Hepatic stellate cell (primary cell): ENCODE measurements around the gene KCTD15.

ENCODE experiments used
- DNase-seq: peaks from one replicate; pipeline ENCODE4 v3.0.0; 2011; ENCODE audit warnings: low spot score

The KCTD15 gene

DNA sequence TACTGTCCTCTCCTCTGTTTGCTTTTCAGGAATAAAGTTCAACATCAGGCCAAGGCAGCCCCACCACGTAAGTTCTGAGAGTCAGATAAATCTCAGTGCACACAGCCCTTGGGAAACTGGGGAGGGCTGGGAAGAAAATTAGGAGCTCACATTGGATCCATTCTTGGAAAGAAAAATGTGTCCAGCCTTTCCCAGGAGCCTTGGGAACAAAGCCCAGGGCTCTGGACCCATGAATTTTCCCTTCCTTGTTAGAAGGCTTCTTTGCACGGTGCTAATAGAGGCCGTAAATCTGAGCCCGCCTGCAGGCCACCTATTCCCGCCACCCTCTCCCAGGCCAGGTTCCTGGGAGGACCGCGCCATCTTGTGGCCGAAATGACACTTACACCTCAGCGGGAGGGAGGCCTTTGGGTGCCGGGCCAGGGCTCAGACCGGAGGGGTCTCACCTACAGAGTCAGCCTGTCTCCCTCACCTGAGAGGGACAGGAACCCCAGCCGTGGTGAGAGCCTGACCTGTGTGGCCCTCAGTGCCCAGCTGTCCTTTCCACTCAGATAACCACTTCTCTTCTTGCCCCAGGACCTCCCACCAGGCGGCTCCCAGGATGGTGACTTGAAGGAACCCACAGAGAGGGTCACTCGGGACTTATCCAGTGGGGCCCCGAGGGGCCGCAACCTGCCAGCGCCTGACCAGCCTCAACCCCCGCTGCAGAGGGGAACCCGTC is 25.1 kb upstream of the KCTD15 start:
- peak; percentile 82 for DNase-seq

DNA sequence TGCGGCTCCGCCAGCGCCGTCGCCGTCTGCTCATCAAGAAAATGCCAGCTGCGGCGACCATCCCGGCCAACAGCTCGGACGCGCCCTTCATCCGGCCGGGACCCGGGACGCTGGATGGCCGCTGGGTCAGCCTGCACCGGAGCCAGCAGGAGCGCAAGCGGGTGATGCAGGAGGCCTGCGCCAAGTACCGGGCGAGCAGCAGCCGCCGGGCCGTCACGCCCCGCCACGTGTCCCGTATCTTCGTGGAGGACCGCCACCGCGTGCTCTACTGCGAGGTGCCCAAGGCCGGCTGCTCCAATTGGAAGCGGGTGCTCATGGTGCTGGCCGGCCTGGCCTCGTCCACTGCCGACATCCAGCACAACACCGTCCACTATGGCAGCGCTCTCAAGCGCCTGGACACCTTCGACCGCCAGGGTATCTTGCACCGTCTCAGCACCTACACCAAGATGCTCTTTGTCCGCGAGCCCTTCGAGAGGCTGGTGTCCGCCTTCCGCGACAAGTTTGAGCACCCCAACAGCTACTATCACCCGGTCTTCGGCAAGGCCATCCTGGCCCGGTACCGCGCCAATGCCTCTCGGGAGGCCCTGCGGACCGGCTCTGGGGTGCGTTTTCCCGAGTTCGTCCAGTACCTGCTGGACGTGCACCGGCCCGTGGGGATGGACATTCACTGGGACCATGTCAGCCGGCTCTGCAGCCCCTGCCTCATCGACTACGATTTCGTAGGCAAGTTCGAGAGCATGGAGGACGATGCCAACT is 24.4 kb upstream of the KCTD15 start:
- DNase-seq: no peak

DNA sequence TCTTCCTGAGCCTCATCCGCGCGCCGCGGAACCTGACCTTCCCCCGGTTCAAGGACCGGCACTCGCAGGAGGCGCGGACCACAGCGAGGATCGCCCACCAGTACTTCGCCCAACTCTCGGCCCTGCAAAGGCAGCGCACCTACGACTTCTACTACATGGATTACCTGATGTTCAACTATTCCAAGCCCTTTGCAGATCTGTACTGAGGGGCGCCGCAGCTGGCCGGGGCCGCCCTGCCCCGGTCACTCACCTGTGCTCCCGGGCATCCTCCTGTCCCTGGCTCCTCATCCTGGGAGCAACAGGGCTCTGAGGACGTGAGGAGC is 23.9 kb upstream of the KCTD15 start:
- no peak for DNase-seq

DNA sequence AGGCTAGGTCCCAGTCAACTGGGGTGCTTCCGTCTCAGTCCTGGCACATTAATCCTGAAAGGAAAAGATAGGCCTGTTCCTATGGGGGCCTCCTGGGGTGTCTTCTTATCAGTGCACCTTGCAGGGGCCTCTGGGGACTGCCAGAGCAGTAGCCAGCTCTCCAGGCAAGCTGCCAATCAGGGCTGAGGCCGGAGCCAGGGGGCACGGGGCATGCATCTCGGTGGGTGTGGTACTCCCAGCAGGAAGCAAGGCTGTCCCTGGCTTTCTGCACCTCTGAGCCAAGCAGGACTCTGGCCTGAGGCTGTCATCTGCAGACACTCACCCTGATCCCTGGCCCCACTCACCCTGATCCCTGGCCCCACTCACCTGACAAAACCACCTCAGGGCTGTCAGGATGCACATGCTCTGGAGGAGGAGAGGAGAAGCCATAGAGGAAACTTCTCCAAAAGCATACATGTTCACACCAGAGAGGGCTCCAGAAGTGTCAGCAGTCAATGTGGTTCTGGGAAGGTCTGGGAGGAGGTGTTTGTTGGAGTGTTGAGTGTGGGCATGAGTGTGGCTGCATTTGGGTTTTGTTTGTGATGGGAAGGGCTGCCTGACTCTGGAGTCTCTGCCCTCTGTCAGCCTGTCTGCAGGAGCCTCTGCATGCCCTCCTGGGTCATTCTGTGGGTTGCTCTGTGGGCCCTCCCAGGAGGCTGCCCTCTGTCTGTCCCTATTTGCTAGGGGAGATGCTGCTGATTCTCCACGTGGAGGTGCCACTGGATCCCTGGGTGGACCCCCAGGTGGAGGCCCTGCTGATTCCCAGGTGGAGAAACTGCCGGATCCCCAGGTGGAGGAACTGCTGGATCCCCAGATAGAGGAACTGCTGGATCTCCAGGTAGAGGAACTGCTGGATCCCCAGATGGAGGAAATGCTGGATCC is 22.7 kb upstream of the KCTD15 start:
- no peak for DNase-seq

DNA sequence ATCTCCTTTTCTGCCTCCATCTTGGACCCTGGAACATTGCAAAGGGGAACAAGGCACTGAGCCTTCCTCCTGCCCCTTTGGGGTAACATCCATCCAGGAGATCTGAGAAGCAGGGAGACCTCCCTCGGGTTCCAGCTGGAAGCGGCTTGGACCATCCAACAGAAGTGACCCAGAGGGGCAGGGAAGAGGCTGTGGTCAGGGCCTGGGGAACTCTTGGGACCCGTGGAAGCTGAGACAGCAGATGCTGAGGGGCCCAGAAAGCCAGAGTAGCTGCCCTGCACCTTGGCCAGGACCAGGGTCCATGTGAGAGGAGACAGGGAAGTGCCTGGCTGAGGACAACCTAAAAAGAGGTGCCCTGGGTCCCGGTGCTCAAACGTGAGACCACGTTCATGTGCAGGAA is 21.9 kb upstream of the KCTD15 start:
- no peak for DNase-seq

DNA sequence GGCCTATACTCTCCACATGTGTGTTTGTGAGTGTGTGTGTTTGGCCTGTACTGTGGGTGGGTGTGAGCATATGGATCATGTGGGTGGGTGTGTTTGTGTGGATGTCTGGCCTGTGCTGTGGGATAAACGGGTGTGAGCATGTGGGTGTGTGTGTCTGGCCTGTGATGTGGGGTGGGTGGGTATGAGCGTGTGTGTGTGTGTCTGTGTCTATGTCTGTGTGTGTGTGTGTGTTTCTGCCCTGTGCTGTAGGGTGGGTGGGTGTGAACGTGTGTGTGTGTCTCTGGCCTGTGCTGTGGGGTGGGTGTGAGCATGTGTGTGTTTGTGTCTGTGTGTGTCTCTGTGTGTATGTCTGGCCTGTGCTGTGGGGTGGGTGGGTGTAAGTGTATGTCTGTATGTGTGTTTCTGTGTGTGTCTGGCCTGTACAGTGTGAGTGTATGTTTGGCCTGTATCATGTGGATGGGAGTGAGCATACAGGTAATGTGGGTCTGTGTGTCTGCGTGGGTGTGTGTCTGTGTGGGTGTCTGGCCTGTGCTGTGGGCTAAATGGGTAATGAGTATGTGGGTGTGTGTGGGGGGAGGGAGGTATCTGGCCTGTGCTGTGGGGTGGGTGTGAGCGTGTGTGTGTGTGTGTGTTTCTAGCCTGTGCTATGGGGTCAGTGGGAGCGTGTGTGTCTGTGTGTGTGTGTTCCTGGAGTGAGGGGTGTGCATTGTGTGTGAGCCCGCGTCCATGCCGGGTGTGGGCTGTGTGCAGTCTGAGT is 20.8 kb upstream of the KCTD15 start:
- DNase-seq: no peak

DNA sequence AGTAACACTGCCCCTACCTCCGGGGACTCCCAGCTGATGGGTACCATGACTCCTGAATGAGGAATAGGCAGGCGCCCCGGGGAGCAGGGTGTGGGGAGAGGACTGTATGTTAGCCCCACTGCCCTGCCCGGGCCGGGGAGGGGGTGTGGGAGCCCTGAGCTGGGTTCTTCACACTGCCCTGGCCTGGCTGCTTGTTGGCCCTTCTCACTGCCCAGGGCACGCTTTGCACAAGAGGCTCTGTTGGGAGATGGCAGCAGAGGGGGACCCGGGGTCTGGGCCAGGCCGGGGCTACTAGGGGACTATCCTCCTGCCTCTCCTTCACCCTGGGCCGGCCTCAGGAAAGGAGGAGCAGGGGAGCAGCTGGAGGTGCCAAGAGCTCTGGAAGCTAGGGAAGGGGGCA is 19.3 kb upstream of the KCTD15 start:
- DNase-seq: no peak

DNA sequence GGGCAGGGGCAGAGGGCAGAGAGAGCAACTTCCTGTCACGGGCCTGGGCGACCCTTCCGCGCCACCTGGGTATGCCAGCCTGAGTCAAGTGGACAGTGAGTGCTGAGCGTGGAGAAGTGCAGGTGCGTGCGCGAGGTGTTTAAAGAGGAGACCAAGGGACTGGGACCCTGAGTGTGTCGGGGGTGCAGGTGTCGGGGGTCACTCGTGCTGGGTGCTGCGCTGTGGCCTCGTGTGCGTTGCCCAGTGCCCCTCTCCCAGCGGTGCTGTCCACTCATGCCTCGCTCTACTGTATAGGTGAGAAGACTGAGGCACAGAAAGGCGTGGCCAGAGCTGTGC is 18.9 kb upstream of the KCTD15 start:
- DNase-seq: no peak

DNA sequence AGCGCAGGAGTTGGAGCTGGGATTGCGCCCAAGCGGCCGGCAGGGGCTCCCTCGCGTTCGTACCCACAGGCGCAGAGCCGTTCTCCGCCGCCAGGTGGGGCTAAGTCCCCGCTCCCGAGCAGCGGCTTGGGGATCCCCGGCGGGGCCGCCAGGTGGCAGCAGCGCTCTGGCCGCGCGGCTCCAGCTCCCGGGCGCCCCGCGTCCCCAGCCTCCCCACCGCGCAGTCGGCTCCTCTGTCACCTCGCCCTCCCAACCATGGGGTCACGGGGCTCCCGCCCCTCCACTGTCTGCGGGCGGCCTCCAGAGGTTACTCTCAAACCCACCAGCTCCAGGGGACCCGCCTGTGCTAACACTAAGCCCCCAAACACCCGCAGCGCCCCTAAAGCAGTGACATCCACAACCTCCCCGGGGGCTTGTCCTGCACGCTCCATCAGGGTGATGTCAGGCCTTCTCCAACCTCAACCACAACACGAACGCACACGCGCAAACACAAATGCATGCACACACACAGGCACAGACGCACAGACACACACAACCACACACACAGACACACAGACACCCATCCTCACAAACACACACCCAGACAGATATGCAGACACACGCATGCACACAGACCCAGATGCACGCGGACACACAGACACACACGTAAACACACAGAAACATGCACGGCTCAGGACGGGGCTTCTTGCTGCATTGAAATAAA is 18.4 kb upstream of the KCTD15 start:
- DNase-seq: peak; percentile 93

DNA sequence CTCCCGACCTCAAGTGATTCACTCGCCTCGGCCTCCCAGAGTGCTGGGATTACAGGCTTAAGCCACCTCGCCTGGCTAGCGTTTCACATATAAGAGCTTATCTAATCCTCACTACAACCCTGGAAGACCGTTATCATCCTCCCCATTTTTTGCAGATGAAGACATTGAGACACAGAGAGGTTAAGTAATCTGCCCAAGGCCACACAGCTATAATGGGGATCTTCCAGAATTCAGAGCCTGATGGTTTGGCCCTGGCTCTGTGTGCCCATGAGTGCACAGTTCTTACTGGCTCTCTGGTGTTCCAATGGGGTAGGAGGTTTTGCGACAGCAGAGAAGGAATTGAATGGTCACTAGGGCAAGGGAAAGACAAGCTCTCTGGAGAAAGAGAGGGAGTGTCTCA is 16.8 kb upstream of the KCTD15 start:
- DNase-seq: no peak

DNA sequence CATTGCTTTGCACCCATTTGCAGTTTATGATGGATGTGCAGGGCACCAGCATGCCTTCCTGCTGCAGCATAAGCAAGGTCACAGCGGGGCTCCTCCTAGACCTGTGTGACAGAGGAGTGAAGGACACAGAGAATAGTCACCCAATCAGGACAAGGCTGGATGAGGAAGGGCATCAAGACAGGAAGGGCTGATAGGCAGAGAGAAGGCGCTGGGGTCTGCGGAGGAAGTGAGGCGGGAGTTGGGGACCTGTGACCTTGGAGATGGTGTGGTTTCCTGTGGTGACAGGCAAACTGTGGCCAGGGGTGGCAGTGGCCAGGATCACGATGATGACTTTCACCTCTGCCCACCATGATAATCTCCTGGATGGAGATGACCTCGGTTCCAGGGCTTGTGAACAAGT is 16.4 kb upstream of the KCTD15 start:
- no peak for DNase-seq

DNA sequence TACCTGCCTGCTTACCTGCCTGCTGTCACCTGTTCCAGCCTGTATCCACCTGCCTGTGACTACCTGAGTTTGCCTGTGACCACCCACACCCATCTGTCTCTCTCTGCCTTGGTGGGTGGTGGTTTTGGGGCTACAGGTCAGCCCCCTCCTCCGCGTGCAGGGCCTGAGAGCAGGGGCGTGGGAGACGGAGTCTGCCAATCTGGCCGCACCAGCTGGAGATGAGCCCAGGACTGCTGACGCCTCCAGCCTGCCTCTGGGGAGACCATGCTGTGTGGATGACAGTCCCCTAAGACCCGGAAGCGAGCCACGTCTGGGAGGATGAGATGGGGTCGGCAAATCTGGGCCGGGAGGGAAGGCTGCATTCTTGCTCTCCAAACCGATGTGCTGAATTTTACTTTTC is 15.9 kb upstream of the KCTD15 start:
- DNase-seq: no peak

DNA sequence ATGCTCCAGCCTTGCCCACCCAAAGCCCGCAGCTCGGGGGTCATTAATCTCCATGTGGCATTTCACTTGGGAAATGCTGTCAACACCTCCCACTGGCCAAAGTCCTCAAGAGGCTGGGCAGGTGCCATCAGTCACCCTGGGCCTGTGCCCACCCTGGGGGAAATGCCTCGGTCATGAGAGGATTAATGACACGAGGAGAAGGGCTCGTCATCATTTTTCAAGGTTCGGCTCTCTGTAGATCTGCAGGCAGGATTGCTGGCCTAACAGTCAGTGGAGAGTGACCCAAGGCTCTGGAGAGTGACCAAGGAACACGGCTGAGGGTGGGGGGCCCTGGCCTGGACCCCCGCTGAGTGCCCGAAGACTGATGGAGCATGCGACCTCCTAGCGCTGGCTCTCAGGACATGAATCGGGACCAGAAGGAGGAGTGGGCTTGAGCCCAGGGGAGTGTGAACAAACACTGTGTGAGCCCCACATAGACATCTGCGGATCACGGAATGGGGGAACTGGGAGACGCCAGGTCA is 15.2 kb upstream of the KCTD15 start:
- DNase-seq: no peak

DNA sequence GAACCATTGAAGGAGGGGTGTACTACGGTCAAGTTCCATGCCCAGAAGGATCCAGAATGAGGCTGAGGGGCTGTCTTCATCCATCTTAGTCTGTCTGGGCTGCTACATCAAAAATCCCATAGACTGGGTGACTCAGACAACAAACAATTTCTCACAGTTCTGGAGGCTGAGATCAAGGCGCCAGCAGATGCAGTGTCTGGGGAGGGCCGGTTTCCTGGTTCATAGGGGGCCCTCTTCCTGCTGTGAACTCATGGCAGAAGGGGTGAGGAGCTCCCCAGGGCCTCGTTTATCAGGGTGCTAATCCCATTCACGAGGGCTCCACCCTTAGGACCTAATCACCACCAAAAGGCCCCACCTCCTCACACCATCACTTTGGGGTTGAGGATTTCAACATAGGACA is 14.7 kb upstream of the KCTD15 start:
- DNase-seq: no peak

DNA sequence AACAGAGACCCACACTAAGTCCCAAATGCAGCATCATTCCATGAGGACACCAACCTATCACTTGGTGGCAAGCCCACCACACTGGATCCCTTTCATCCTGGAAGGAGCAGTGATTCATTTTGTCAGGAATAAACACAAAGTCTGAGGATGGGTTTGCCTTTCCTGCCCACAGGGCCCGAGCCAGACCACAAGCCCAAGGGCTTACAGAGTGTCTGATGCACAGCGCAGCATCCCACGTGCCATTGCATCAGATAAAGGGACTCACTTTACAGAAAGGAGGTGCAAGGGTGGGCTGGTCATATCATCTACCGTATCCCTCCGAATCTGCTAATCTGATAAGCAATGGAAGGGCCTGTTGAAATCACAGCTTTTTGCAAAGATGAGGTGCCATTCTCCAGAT is 12.2 kb upstream of the KCTD15 start:
- DNase-seq: no peak

DNA sequence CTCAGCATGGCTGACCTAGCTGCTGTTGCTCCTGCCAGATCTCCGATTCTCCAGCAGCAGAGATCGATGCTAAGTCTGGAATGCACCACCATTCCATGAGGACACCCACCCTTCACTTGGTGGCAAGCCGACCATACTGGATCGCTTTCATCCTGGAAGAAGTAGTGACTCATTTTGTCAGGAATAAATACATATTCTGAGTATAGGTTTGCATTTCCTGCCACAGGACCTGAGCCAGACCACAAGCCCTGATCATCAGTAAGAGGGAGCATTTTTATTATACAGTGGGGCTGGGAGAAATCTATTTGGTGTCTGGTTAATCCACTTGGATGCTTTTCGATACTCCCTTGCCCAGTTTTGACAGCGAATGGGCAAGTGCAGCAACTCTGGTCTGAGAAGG is 10.9 kb upstream of the KCTD15 start:
- DNase-seq: no peak

DNA sequence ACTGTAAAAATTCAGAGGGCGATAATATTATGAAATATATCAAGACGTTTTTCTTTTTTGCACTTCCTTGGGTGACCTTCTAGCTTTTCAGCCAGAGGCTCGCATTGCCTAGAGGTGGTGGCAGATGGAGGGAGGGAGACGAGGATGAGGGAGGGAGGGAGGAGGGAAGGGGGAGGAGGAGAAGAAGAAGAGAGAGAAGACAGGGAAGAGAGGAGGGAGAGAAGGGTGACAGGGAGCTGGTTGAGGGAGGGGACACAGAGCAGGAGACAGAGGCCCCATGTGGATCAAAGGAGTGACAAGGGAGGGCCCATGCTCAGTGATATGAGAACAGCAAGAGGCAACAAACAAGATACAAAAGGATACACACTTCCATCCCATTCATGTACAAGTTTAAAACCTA is 8.0 kb upstream of the KCTD15 start:
- DNase-seq: no peak

DNA sequence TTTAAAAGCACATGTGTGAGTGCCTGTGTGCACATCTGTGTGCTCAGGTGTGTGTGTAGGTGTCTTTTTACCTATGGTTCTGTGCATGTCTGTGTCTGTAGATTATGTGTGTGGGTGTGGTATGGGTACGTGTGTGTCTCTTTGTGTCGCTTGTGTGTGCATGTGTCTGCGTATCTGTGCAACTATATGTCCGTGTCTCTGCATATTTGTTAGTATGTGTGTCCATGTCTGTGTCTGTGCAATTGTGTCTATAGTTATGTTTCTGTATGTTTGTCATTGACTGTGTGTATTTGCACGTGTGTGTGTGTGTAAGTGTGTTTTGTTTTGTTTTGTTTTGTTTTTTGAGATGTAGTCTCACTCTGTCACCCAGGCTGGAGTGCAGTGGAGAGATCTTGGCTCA is 7.3 kb upstream of the KCTD15 start:
- DNase-seq: no peak

DNA sequence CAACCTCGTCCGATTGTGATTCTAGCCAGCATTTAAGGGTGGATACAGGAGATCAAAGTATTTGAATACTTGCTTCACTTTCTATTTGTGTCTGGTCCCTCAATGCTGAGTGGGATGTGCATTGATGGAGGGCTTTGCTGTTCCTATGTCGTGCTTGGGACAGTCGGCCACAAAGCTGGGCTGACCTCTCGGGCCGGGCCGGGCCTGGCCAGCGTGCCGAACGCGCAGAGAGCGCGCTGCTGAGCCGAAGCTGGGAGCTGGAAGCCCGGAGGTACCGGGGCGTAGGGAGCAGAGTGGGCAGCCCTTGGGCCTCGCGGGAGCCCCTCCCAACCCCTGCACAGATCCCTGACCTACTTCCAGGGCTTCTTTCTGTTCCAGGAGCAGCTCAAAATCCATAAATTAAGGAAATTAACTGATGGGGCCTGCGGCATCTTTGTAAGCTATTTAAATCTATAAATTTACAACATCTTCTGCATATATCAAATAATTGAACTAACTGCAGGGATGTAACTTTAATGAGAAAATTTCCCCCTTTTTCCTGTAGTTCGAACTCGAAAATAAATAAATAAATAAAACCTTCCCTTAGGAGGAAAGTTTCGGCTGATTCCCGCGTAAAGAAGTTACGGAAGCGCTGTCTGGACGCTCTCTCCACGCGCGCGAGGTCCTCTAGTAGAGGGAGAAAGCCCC is 1.8 kb upstream of the KCTD15 start:
- DNase-seq: no peak

DNA sequence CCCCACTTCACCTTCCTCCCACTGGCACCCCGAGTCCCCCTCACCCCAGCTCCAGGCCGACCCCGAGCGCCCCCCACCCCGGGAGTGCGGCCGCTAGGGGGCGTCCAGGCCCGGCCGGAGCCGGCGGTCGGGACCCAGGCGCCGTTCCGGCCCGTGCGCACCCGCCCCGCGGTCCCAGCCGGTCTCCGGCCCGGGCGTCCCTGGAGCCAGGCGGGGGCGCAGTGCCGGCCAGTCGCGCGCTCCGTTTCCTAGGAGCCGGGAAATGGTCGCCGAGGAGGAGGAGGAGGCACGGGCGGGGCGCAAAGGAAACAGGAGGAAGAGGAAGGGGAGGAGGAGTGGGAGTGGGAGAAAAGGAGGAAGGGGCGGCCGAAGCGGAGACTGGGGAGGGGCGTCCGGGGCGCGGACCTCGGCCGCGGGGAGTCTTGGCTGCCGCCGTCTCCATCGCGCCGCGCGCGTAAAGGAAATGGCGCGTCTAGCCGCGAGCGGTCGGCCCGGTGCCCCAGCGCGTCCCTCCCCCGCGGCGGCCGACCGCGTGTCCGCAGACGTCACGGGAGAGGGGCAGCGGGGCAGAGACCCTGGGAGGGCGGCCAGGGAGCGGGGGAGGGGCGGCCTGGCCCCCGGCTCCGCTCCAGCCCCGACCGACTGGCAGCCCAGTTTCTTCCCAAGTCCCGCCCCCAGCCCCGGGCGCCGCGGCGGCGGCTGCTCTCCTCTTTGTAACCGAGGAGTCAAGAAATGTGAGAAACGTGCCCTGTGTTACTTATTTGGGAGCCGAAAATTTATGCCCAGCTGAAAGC is 1.1 kb upstream of the KCTD15 start:
- DNase-seq: peak; percentile 87
